Esophagus muscularis mucosa (tissue), 4 donors: Measurements from ENCODE around the gene ZNF296.

ENCODE experiments used
- CTCF ChIP-seq, 3 experiments: fragments of 200-600 bp in 2 of 3; fragments of 450-650 bp in 1 of 3; sonication (generic) in 2 of 3; IDR thresholded peaks; one replicate each; pipeline ENCODE4 v1.5.1; 2017 to 2019; ENCODE audit warnings: antibody characterized with exemption in 3 of 3, mild to moderate bottlenecking in 2 of 3, moderate library complexity in 1 of 3
- EP300 ChIP-seq: sonication (generic); formaldehyde crosslinking; IDR thresholded peaks from one replicate; pipeline ENCODE4 v1.6.1; 2017; ENCODE audit warnings: antibody characterized with exemption
- POLR2A ChIP-seq: fragments of 450-650 bp; IDR thresholded peaks from one replicate; pipeline ENCODE4 v1.6.1; 2017; ENCODE audit warnings: antibody characterized with exemption, moderate library complexity, mild to moderate bottlenecking, low read depth
- POLR2AphosphoS5 ChIP-seq, 2 donors: sonication (generic); formaldehyde crosslinking; IDR thresholded peaks; one replicate each; pipeline ENCODE4 v1.6.1; 2017; ENCODE audit warnings: antibody characterized with exemption in 2 of 2

GRCh38 chr19:45063851-45064801 is 12.2 kb downstream of the ZNF296 start:
- TF ChIP-seq CTCF (IDR thresholded peaks at IDR 0.05) (no peak), POLR2A (no peak), POLR2AphosphoS5 (IDR thresholded peaks at IDR 0.05) (no peak), EP300 (no peak)
